Measurements from ENCODE around the gene COPRS. TPM values are rescaled to one million over a fixed set of nuclear protein-coding genes. Genes with fewer than 3 reads are reported as not detected.
"Not testable (repeated sequence)": the region's sequence is repeated elsewhere in the genome, so short reads cannot be mapped to it uniquely, and the experiment has no call there.

COPRS gene
- polyA plus RNA-seq, 3 donors: 39.1 to 47.0 (median 46.0) TPM

DNA sequence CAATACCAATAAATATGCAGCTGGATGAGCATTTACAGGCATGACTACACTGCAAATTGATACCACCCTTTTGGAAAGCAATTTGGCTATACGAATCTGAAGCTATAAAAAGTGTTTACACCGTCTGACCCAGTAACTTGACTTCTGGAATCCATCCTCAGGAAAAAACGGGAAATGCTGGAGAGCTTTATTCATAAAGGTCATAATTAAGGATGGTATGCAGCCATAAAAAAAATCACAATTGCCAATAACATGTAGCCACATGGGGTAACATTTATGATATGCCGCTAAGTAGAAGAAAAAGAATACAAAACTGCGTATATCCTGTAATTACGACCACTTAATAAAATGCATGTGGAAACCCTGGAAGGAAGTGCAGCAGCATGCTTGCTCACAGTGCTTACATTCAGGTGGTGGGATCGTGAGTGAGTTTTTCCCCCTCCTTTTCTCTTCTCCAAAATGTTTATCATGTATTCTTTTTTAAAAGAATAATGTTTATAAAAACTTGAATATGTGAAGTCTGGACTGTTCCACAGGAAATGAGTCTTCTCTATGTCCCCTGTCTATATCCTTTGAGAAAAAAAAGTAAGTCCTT lies 34.2 kb downstream of the COPRS start:
- no peak for DNase-seq (ENCODE audit: extremely low read depth in 1 of 11, low read depth in 9 of 11, low spot score in 4 of 11)

- DNase-seq (ENCODE audit: extremely low read depth in 1 of 11, low read depth in 9 of 11, low spot score in 4 of 11): no peak
Observed at GRCh38 chr17:31823014-31823413, 36.0 kb downstream of the COPRS start.

- no peak for DNase-seq (ENCODE audit: extremely low read depth in 1 of 11, low read depth in 9 of 11, low spot score in 4 of 11)
Observed at GRCh38 chr17:31820691-31821435, 38.2 kb downstream of the COPRS start.

GRCh38 chr17:31819578-31819977 lies 39.5 kb downstream of the COPRS start:
- DNase-seq (ENCODE audit: extremely low read depth in 1 of 11, low read depth in 9 of 11, low spot score in 4 of 11): no peak

- not testable (repeated sequence) for DNase-seq (ENCODE audit: extremely low read depth in 1 of 11, low read depth in 9 of 11, low spot score in 4 of 11)
Observed at GRCh38 chr17:31818863-31819262, 40.2 kb downstream of the COPRS start.

- no peak for DNase-seq (ENCODE audit: extremely low read depth in 1 of 11, low read depth in 9 of 11, low spot score in 4 of 11)
Observed at GRCh38 chr17:31815212-31815730, 43.8 kb downstream of the COPRS start.

- no peak for DNase-seq (ENCODE audit: extremely low read depth in 1 of 11, low read depth in 9 of 11, low spot score in 4 of 11)
Observed at GRCh38 chr17:31811101-31811500, 47.9 kb downstream of the COPRS start.

- DNase-seq (ENCODE audit: extremely low read depth in 1 of 11, low read depth in 9 of 11, low spot score in 4 of 11): not testable (repeated sequence)
Observed at GRCh38 chr17:31809876-31810275, 49.2 kb downstream of the COPRS start.

DNA sequence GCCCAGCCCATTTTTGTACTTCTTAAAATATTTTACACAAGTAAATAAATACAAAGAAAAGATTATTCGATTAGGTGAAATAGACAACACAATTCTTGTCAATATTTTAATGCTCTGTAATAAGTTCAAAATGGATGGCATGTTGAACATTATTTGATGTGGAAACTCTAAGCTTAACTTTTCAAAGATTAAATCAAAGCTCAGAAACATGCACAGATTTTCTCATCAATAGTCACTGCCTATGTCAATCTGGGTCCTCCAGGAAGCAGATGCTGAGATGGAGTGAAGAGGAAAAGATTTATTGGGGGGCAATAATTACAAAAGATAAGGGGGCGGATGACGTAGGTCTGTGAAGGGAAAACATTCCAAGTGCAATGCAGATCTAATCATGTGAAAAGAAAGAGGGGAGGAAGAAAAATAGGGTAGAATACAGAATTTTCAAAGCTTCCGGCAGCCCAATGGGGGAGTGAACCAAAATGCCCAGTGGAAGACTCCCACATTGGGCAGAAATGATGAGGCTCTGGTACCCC lies 50.5 kb downstream of the COPRS start:
- no peak for DNase-seq (ENCODE audit: extremely low read depth in 1 of 11, low read depth in 9 of 11, low spot score in 4 of 11)

GRCh38 chr17:31807846-31808245 lies 51.2 kb downstream of the COPRS start:
- no peak for DNase-seq (ENCODE audit: extremely low read depth in 1 of 11, low read depth in 9 of 11, low spot score in 4 of 11)

GRCh38 chr17:31806921-31807320 lies 52.1 kb downstream of the COPRS start:
- DNase-seq (ENCODE audit: extremely low read depth in 1 of 11, low read depth in 9 of 11, low spot score in 4 of 11): no peak

- DNase-seq (ENCODE audit: extremely low read depth in 1 of 11, low read depth in 9 of 11, low spot score in 4 of 11): peak in 1 of 11 donors; percentile 27
Observed at GRCh38 chr17:31803494-31804213, 55.4 kb downstream of the COPRS start.

DNA sequence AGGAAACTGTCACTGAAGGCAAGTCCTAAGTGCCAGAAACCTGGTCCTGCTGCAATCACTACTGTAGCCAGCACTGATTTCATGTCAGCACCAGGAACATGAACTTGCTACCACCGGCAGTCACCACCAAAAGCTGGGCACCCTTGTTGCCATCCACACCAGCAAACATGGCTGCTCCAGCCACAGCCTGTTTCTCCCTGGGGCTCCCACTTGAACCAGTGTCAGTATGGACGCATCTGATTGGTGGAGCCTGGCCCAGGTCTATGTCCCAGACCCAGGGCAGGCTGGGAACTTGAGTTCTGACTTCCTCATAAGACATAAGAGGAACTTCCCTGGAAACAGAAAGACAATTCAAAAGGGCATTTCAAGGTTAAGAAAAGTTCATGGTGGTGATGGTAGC lies 56.5 kb downstream of the COPRS start:
- no peak for DNase-seq (ENCODE audit: extremely low read depth in 1 of 11, low read depth in 9 of 11, low spot score in 4 of 11)

Other genes with a start within 250 kb of the COPRS start
- gene UTP6, start 42.5 kb upstream of the COPRS start, polyA plus RNA-seq (ENCODE audit: insufficient read length in 3 of 3): 10 to 100 TPM; 68.5 to 82.0 (median 81.8) TPM
- gene SUZ12, start 77.8 kb upstream of the COPRS start, polyA plus RNA-seq (ENCODE audit: insufficient read length in 3 of 3): 10 to 100 TPM; 41.4 to 53.9 (median 45.1) TPM
- gene LRRC37B, start 148.1 kb upstream of the COPRS start, polyA plus RNA-seq (ENCODE audit: insufficient read length in 3 of 3): 10 to 100 TPM; 21.7 to 32.3 (median 22.1) TPM

Measured in renal cortex interstitium (tissue), 11 donors.